IMR-90 (cell line): ENCODE measurements around the gene OSBPL8.

Experiments used
- CEBPB ChIP-seq: IDR thresholded peaks from 2 replicates; pipeline ENCODE4 v1.6.1; 2012; ENCODE audit warnings: low read depth, low read length, improper control_type of control experiment
- MAZ ChIP-seq: IDR thresholded peaks from 2 replicates; pipeline ENCODE4 v1.6.1; 2012; ENCODE audit warnings: low read depth, mild to moderate bottlenecking, low read length, improper control_type of control experiment, moderate library complexity, borderline replicate concordance
- POLR2A ChIP-seq: IDR thresholded peaks from 2 replicates; pipeline ENCODE4 v1.6.1; 2012; ENCODE audit warnings: mild to moderate bottlenecking, low read depth, low read length
- RAD21 ChIP-seq: IDR thresholded peaks from 2 replicates; pipeline ENCODE4 v1.6.1; 2012; ENCODE audit warnings: low read length, improper control_type of control experiment
- TF ChIP-seq, protein P1 (sequence below): conservative IDR thresholded peaks from 2 replicates; pipeline ENCODE4 v1.5.1; 2012; ENCODE audit warnings: mild to moderate bottlenecking, low read depth, low read length, improper control_type of control experiment
- TF ChIP-seq, protein P2 (sequence below): fragments of 150-350 bp; IDR thresholded peaks from 2 replicates; pipeline ENCODE4 v1.6.1; 2017; ENCODE audit warnings: mild to moderate bottlenecking, antibody characterized with exemption, low read length, low read depth

DNA sequence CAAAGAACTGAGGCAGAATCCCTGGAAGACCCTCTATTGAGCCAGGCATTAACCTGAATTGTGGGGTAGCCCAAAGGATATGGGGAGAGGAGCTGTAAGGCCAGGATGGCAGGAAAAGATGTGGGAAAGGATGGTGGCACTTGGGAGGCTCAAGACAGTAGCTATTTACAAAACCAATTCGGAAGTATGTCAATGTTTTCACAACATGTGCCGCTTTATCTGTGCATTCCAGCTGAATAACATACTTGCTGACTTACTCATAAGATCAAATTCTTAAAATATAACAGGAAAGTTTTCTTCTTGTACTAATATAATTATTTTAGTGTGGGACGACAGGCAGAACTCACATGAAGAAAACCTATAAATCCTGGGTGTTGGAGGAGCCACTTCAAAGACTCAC, 222.0 kb downstream of the OSBPL8 start:
- TF ChIP-seq, protein P1, sequence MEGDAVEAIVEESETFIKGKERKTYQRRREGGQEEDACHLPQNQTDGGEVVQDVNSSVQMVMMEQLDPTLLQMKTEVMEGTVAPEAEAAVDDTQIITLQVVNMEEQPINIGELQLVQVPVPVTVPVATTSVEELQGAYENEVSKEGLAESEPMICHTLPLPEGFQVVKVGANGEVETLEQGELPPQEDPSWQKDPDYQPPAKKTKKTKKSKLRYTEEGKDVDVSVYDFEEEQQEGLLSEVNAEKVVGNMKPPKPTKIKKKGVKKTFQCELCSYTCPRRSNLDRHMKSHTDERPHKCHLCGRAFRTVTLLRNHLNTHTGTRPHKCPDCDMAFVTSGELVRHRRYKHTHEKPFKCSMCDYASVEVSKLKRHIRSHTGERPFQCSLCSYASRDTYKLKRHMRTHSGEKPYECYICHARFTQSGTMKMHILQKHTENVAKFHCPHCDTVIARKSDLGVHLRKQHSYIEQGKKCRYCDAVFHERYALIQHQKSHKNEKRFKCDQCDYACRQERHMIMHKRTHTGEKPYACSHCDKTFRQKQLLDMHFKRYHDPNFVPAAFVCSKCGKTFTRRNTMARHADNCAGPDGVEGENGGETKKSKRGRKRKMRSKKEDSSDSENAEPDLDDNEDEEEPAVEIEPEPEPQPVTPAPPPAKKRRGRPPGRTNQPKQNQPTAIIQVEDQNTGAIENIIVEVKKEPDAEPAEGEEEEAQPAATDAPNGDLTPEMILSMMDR, result no peak
- TF ChIP-seq MAZ, result no peak
- no peak for TF ChIP-seq POLR2A
- TF ChIP-seq, protein P2, sequence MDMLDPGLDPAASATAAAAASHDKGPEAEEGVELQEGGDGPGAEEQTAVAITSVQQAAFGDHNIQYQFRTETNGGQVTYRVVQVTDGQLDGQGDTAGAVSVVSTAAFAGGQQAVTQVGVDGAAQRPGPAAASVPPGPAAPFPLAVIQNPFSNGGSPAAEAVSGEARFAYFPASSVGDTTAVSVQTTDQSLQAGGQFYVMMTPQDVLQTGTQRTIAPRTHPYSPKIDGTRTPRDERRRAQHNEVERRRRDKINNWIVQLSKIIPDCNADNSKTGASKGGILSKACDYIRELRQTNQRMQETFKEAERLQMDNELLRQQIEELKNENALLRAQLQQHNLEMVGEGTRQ, result no peak
- no peak for TF ChIP-seq RAD21
- TF ChIP-seq CEBPB, result peak; percentile 23; the same call in 1 of the 2 replicates
